CD4-positive, alpha-beta T cell treated with Interleukin-10 for 1 hour (primary cell): ENCODE results near the gene AQP1.

Experiments used
- DNase-seq: peaks from one replicate; pipeline ENCODE4 v3.0.0-alpha.2; 2020

AQP1 gene

DNA sequence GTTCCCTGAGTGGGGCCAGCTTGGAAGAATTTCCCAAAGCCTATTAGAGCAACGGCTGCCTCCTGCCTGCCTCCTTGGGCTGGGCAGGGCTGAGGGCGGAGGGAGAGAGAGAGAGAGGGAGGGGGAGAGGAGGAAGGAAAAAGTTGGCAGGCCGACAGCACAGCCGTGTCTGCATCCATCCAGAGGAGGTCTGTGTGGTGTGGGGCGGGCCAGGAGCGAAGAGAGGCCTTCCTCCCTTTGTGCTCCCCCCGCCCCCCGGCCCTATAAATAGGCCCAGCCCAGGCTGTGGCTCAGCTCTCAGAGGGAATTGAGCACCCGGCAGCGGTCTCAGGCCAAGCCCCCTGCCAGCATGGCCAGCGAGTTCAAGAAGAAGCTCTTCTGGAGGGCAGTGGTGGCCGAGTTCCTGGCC is at the start of gene AQP1:
TSS of gene AQP1 (plus strand) at position 293 of the 409 bp plus-strand sequence. CDS start at position 350, 57 bp downstream.
- DNase-seq: no peak

DNA sequence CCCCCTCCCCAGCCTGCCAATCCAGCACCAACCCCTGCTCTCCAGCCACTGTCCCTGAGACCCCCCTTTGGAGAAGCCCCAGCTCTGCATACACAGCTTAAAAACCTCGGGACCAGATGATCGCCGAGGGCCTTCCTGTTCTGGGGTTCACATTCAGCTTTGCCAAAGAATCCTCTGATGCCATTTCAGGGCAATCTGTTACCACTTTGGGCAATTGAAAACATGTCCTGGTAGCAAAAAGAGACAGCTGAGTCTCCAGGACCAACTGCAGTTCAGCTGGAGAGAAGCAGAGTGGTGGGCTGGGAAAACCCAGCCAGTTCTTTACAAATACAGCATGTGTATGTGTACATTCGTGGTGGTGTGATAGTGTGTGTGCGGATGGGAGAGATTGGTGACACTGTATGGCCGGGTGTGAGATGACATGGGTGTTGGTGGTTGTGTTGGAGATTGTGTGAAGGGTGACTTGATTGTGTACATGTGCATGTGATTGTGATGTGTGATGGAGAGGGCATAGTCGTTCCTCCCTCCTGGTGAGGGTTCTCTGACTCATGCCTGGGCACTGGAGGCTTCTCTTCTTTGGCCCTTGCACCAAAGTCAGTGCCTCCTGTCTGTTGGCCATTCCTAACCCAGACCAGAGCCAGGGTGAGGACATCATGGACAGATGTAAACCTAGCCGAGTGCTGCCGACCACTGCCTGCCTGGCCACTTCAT is 48.5 kb upstream of the AQP1 start:
- no peak for DNase-seq

- no peak for DNase-seq
Observed at GRCh38 chr7:30863706-30864035, 48.0 kb upstream of the AQP1 start.

GRCh38 chr7:30864101-30864500 is 47.6 kb upstream of the AQP1 start:
- no peak for DNase-seq

DNA sequence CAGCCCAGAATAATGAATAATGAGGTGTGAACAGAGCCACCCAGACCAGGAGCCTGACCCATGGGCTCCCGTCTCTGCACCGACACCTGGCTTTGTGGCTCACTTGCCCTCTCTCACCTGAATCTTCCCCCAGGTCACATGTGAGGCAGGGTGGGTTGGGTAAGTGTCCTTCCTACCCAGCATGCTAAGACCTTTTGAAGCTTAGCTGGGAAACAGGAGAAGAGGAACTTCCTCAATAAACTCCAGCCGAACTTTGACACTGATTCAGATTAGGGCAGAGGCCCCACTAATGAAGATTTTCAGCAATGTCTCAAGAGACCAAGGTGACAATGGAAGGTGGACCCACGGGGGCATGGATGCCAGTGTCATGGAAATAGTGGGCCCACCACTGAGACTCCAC is 46.6 kb upstream of the AQP1 start:
- DNase-seq: no peak

GRCh38 chr7:30865821-30866220 is 45.8 kb upstream of the AQP1 start:
- DNase-seq: no peak

DNA sequence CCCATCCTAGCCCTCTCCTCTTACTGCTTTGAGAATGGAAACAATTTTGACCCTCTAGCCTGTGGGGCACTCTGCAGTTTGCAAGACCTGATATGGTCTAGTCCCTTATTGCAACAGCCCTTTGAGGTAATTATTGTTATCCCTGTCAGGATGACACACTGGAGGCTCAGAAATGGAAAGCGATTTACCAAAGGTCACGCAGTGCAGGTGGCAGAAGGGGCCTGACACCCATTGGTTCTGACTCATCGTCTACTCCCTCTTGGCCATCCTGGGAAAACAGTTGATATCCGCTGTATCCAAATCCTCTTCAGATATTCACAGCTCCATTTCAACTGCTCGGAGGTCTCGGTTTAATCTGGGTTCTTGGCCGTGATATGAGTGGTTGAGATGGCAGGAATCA is 44.7 kb upstream of the AQP1 start:
- DNase-seq: no peak

DNA sequence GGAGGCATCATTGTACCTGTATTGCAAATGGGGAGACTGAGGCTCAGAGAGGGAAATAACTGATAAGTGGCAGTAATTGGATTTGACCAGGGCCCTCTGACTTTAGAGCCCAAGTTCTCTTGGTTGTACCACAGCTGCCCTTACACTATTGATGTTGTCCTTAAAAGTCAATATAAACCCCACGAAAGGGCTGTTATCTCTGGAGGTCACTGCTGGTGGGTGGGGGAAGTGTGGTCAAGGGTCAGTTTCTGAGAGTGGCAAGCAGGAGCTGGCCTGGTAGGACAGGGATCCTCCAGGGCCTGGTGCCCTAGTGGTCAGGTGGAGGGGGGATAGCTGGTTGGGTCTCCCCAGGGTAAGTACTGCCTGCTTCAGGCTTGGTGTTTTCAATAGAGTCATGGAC is 44.2 kb upstream of the AQP1 start:
- DNase-seq: no peak

DNA sequence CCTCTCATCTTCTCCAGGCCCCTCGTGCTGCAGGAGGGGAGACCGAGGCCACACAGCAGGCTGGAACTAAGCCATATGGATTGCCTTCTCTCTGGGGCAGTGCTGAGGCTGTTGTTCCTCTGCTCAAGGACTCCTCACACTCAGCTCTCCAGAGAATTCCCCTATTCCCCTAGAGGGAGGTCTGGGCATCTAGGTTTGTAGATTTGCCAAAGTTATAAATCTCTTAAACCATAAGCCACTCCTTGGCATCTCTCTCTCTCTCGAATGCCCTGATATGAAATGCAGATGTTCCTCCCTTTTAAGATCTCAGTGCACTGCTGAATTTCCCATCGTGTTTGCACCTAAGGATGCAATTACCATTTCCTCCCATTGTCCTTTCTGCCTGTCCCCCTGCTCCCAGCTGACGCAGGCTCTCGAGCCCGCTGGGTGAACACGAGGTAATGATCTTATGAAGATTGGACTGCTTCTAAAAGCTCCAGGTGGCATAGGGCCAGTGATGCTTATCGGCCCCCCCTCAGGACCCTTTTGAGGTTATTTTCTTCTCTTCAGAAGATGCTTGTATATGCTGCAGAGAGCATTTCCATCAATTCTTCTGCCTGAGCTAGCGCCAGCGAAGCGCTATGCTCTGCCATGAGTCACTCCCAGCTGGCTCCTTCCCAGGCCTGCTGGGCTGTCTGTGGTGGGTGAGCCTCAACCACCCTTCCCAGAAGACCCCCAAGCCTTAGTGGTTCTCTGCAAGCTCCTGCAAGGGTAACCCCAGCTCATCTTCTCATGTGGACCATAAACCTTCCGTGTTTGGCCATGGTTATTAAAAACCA is 41.6 kb upstream of the AQP1 start:
- no peak for DNase-seq

DNA sequence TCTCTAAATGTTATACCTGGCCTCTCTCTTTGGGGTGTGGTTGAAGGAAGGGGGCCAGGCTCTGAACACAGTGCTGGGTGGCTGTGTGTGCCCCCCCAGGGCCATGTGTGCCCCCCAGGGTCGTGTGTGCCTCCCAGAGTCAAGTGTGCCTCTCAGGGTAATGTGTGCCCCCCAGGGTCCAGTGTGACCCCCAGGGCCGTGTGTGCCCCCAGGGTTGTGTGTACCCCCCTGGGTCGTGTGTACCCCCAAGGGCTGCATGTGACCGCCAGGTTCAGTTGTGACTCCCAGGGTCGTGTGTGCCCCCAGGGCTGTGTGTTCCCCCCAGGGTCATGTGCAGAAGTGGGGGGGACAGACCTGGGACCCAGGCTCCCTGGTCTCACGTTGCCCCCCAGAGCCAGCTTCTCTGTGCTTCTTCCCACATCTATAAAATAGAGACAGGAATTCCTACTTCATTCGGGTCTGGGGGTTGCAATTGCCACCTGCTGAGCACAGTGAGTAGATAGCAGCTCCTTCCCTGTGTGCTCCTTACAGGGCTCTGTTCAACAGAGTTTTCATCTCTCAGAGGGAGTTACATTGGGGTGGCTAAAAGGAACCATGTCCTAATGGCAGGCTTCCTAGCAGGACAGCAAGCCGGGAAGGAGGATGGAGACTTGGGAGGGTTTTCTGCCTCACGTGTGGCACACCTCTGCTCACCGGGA is 40.7 kb upstream of the AQP1 start:
- no peak for DNase-seq

GRCh38 chr7:30871655-30872054 is 40.0 kb upstream of the AQP1 start:
- DNase-seq: no peak

GRCh38 chr7:30873207-30873606 is 38.4 kb upstream of the AQP1 start:
- no peak for DNase-seq

- DNase-seq: no peak
Observed at GRCh38 chr7:30873656-30874055, 38.0 kb upstream of the AQP1 start.

GRCh38 chr7:30874656-30875302 is 36.9 kb upstream of the AQP1 start:
- DNase-seq: no peak

- no peak for DNase-seq
Observed at GRCh38 chr7:30877015-30877769, 34.5 kb upstream of the AQP1 start.

- DNase-seq: no peak
Observed at GRCh38 chr7:30877993-30878392, 33.7 kb upstream of the AQP1 start.

DNA sequence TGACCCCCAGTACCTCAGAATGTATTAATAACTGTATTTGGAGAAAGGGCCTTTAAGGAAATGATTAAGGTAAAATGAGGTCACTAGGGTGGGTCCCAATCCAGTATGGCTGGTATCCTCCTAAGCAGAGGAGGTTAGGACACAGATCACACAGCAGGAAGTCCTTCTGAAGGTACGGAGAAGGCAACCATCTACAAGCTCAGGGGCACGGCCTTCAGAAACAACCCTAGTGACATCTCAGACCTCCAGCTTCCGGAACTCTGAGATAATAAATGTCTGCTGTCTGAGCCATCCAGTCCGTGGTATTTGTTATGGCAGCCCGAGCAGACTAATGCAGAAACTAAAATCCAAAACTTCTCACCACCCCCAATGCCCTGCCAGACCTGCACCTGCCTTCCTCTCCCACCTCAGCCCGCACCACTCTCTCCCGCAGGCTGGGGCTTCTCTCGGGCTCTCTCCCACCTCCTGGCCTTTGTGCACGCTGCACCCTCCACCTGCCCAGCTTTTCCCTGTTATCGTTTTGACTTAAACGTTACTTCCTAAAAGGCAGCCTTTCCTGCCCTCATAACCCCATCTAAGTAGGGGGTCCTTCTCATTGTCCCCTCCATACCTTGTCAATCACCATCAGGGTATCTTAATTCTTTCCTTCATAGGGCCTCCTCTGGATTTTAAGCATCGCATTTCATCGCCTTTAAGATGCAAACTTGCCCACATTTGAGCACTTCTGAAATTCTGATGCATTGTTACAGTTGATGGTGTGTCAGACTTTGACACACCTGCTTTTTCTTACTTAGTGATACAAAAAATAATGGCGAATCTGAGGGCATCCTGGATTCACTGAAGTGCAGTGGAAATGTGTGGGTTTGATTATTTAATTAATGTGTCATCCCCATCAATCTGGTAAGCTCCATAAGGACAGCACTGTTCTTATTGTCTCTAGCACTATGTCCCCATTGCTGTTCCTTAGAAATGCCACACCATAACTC is 32.2 kb upstream of the AQP1 start:
- no peak for DNase-seq

DNA sequence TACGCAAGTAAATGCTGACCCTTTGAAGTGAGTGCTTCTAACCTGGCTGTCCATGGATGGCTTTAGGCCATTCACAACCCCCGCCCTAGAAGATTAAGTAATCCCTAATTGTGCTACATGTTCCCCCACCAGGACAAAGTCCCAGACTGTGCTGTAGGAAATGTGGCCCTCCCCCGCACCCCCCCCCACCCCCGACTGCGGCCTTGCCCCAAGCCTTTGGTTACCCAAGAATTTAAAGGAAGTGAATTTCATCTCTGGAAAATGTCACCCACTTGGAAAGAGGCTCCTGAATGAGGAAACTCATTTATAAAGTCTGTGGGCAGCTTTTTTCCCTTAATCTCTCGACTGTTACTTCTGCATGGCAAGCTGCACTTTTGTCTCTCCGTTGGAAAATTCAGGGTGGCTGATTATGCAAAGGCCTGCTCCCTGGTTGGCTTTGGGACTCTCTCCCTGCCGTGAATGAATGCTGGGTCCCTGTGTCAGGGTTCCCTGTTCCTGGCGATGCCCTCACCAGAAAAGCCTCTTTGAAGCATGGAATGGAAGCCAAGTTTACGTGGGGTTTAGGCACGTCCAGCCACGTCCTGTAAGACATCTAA is 31.4 kb upstream of the AQP1 start:
- no peak for DNase-seq

DNA sequence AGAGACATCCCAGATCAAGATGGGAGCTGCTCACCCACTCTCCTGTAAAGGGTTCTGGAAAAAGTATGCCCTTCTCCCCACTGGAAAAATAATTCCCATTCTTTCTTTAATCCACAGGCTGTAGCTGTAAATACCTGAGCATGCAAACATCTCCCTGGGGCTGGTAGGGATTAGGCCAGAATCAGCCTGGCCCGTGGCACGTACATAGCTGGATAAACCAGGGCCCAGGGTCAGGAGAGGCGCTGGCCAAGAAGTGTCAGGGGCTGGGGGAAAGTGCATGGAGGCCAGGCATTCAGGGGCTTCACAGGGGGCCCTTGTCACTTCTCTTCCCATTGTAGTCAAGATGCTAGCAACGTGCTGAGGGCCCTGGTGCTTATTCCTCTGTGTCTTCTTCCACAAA is 30.7 kb upstream of the AQP1 start:
- no peak for DNase-seq

DNA sequence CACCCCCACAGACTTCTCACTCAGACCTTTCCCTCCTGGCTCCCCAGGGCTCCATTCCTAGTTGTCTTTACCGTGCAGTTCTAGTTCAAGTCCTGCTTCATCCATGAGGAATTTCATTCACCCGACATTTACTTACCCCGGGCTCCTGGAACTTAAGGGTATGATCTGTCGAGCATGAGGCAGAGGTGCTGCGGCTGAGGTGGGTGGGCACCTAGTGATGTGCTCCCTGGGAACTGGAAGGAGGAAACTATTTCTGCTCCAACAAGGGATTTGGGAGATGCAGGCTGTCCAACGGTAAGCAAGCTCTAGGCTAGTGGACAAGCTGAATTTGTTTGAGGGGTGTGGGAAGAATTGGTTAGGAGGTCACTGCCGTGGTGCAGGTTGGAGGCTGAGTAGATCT is 30.2 kb upstream of the AQP1 start:
- DNase-seq: no peak

GRCh38 chr7:30884881-30885280 is 26.8 kb upstream of the AQP1 start:
- no peak for DNase-seq
